Neural progenitor cell (in vitro differentiated cells): ENCODE measurements around the gene FNDC4. TPM values are rescaled to one million over a fixed set of nuclear protein-coding genes. Genes with fewer than 3 reads are reported as not detected.

Experiments
- DNase-seq: peaks from one replicate; pipeline ENCODE4 v3.0.0-alpha.2; 2016; ENCODE audit warnings: low spot score
- H2AFZ ChIP-seq: fragments of 200-600 bp; sonication (generic); replicated peaks from 2 replicates; pipeline ENCODE4 v1.6.1; 2016; ENCODE audit warnings: antibody characterized with exemption
- H3F3A ChIP-seq: fragments of 200-600 bp; sonication (generic); 2 replicates; pipeline ENCODE4 v1.6.1; 2016; ENCODE audit warnings: antibody characterized with exemption, low read depth
- H3K27ac ChIP-seq: fragments of 200-600 bp; sonication (generic); 2 replicates; pipeline ENCODE4 v1.5.1; 2016; ENCODE audit warnings: mild to moderate bottlenecking
- H3K27me3 ChIP-seq: fragments of 200-600 bp; sonication (generic); 2 replicates; pipeline ENCODE4 v1.6.1; 2016; ENCODE audit warnings: mild to moderate bottlenecking, moderate library complexity
- H3K36me3 ChIP-seq: fragments of 200-600 bp; sonication (generic); 2 replicates; pipeline ENCODE4 v1.5.1; 2016
- H3K4me1 ChIP-seq: fragments of 200-600 bp; sonication (generic); 2 replicates; pipeline ENCODE4 v1.6.1; 2016; ENCODE audit warnings: mixed run types
- H3K4me2 ChIP-seq: fragments of 200-600 bp; sonication (generic); 2 replicates; pipeline ENCODE4 v1.6.1; 2016
- H3K4me3 ChIP-seq: fragments of 200-600 bp; sonication (generic); 2 replicates; pipeline ENCODE4 v1.5.1; 2016
- H3K79me2 ChIP-seq: fragments of 200-600 bp; sonication (generic); 2 replicates; pipeline ENCODE4 v1.6.1; 2016; ENCODE audit warnings: low read depth
- H3K9ac ChIP-seq: fragments of 200-600 bp; sonication (generic); 2 replicates; pipeline ENCODE4 v1.6.1; 2016
- H3K9me3 ChIP-seq: fragments of 200-600 bp; sonication (generic); 2 replicates; pipeline ENCODE4 v1.5.1; 2016; ENCODE audit warnings: low read depth
- H4K20me1 ChIP-seq: fragments of 200-600 bp; sonication (generic); 2 replicates; pipeline ENCODE4 v1.6.1; 2016; ENCODE audit warnings: low read depth
- H3K27ac Mint-ChIP-seq: 3 replicates; pipeline ENCODE4 v1.8.0; 2021; ENCODE audit warnings: mixed read lengths
- H3K27me3 Mint-ChIP-seq: 2 replicates; pipeline ENCODE4 v1.8.0; 2022; ENCODE audit warnings: low read depth, mild to moderate bottlenecking, inconsistent platforms, moderate library complexity, mixed read lengths; ENCODE audit not compliant: insufficient read depth
- H3K36me3 Mint-ChIP-seq: 3 replicates; pipeline ENCODE4 v1.8.0; 2021; ENCODE audit warnings: mixed read lengths
- H3K4me1 Mint-ChIP-seq: 3 replicates; pipeline ENCODE4 v1.8.0; 2021; ENCODE audit warnings: mixed read lengths
- H3K4me3 Mint-ChIP-seq: 3 replicates; pipeline ENCODE4 v1.8.0; 2021; ENCODE audit warnings: mild to moderate bottlenecking, moderate library complexity, mixed read lengths
- H3K9me3 Mint-ChIP-seq: 3 replicates; pipeline ENCODE4 v1.8.0; 2020; ENCODE audit warnings: mixed read lengths
- CTCF ChIP-seq: fragments of 200-600 bp; sonication (generic); IDR thresholded peaks from 2 replicates; pipeline ENCODE4 v1.5.1; 2017; ENCODE audit warnings: antibody characterized with exemption, mild to moderate bottlenecking
- EZH2 ChIP-seq: fragments of 200-600 bp; sonication (generic); IDR thresholded peaks from 2 replicates; pipeline ENCODE4 v1.6.1; 2017; ENCODE audit warnings: antibody characterized with exemption, mild to moderate bottlenecking, moderate library complexity
- EZH2phosphoT487 ChIP-seq: fragments of 200-600 bp; sonication (generic); IDR thresholded peaks from 2 replicates; pipeline ENCODE4 v1.6.1; 2017; ENCODE audit warnings: antibody characterized with exemption
- small RNA-seq: library from RNA; depleted of rRNA; stranded (forward); fragments of <200 nt; gene quantifications from one replicate; pipeline ENCODE3, GENCODE V24; 2015
- total RNA-seq: library from RNA; depleted of rRNA; stranded (reverse); fragments of >200 nt; gene quantifications from 2 replicates; pipeline ENCODE4 v1.2.3, GENCODE V29; 2015; ENCODE audit warnings: low replicate concordance

Gene FNDC4
- total RNA-seq, 1 donor from 2014 or later: 6.2 TPM

GRCh38 chr2:27445155-27445554 lies 49.8 kb downstream of the FNDC4 start:
- H3K4me2 ChIP-seq: no peak overlapping the region
- no peaks in the 10 kb centered on the region for H3K9me3 ChIP-seq
- Mint-ChIP-seq H3K4me3 (no peak overlapping the region), H3K4me1 (peaks cover 9% of the 10 kb centered on the region), H3K27me3 (peaks cover 4% of the 10 kb centered on the region), H3K9me3 (no peaks in the 10 kb centered on the region), H3K36me3 (peaks cover 33% of the 10 kb centered on the region), H3K27ac (peak overlapping the region; percentile 25)
- peaks cover 9% of the 10 kb centered on the region for H4K20me1 ChIP-seq
- H3K79me2 ChIP-seq: no peaks in the 10 kb centered on the region
- no peak overlapping the region for H3K9ac ChIP-seq
- H3K27me3 ChIP-seq: no peaks in the 10 kb centered on the region
- no peaks in the 10 kb centered on the region for H3K36me3 ChIP-seq
- no peak for DNase-seq
- no peak overlapping the region for H3K27ac ChIP-seq
- H3K4me3 ChIP-seq: no peak overlapping the region
- H3F3A ChIP-seq: peaks cover 32% of the 10 kb centered on the region
- TF ChIP-seq EZH2 (no peak), CTCF (no peak), EZH2phosphoT487 (no peak)
- peaks cover 7% of the 10 kb centered on the region for H3K4me1 ChIP-seq
- H2AFZ ChIP-seq: no peak overlapping the region

- Histone ChIP-seq H4K20me1 (peaks cover 9% of the 10 kb centered on the region), H3K9me3 (no peaks in the 10 kb centered on the region), H3F3A (peaks cover 34% of the 10 kb centered on the region), H3K36me3 (no peaks in the 10 kb centered on the region), H3K4me2 (peak overlapping the region; percentile 89), H3K79me2 (no peaks in the 10 kb centered on the region), H3K4me1 (peaks cover 7% of the 10 kb centered on the region), H3K9ac (no peak overlapping the region), H3K27ac (no peak overlapping the region), H2AFZ (no peak overlapping the region), H3K4me3 (peak overlapping the region; percentile 57), H3K27me3 (no peaks in the 10 kb centered on the region)
- Mint-ChIP-seq H3K27ac (peak overlapping the region; percentile 4), H3K4me1 (peaks cover 9% of the 10 kb centered on the region), H3K36me3 (peaks cover 37% of the 10 kb centered on the region), H3K9me3 (no peaks in the 10 kb centered on the region), H3K27me3 (peaks cover 4% of the 10 kb centered on the region), H3K4me3 (no peak overlapping the region)
- no peak for TF ChIP-seq EZH2phosphoT487
- DNase-seq: no peak
These were observed 52.1 kb downstream of the FNDC4 start for GRCh38 chr2:27442920-27443282.

GRCh38 chr2:27441958-27442919 lies 52.8 kb downstream of the FNDC4 start, which contains the start of gene KRTCAP3:
KRTCAP3 (plus strand) TSS chr2:27442381; CDS start chr2:27442413, 32 bp downstream.
- Mint-ChIP-seq H3K9me3 (no peaks in the 10 kb centered on the region), H3K27me3 (peaks cover 4% of the 10 kb centered on the region), H3K4me3 (peak within 1 kb of the TSS; percentile 11), H3K27ac (peak within 1 kb of the TSS; percentile 30), H3K36me3 (peaks cover 32% of the 10 kb centered on the region), H3K4me1 (peaks cover 9% of the 10 kb centered on the region)
- Histone ChIP-seq H4K20me1 (peaks cover 9% of the 10 kb centered on the region), H3F3A (peaks cover 34% of the 10 kb centered on the region), H3K79me2 (no peaks in the 10 kb centered on the region), H3K4me3 (peak within 1 kb of the TSS; percentile 57), H3K9ac (no peak within 1 kb of the TSS), H3K27me3 (no peaks in the 10 kb centered on the region), H2AFZ (peak within 1 kb of the TSS; percentile 59), H3K4me2 (peak within 1 kb of the TSS; percentile 89), H3K4me1 (peaks cover 7% of the 10 kb centered on the region), H3K9me3 (no peaks in the 10 kb centered on the region), H3K27ac (no peak within 1 kb of the TSS), H3K36me3 (no peaks in the 10 kb centered on the region)
- no peak for TF ChIP-seq EZH2
- no peak for TF ChIP-seq EZH2phosphoT487
- TF ChIP-seq CTCF: peak; percentile 72
- peak; percentile 93 for DNase-seq

Small RNAs within 50 kb of the gene (small RNA-seq; reads per million reads assigned to genes)
- gene RNU6-986P: not detected

Other genes with a start within 250 kb of the FNDC4 start
- 0.56 and 1.4 TPM in 2 replicates for gene SLC30A3, start 232.2 kb downstream of the FNDC4 start, total RNA-seq
- gene DNAJC5G, start 219.8 kb downstream of the FNDC4 start, total RNA-seq: not detected in 2 replicates
- 0.12 TPM in 1 of 2 replicates, not detected in the other for gene TRIM54, start 212.8 kb downstream of the FNDC4 start, total RNA-seq
- gene UCN, start 186.8 kb downstream of the FNDC4 start, total RNA-seq: 0.56 and 1.2 TPM in 2 replicates
- gene MPV17, start 172.1 kb downstream of the FNDC4 start, total RNA-seq: 71.4 and 78.0 TPM in 2 replicates
- gene GTF3C2, start 138.4 kb downstream of the FNDC4 start, total RNA-seq: 57.3 and 73.9 TPM in 2 replicates
- 25.5 and 38.2 TPM in 2 replicates for gene EIF2B4, start 124.9 kb downstream of the FNDC4 start, total RNA-seq
- 65.2 and 92.6 TPM in 2 replicates for gene SNX17, start 124.6 kb downstream of the FNDC4 start, total RNA-seq
- 6.1 and 23.2 TPM in 2 replicates for gene ZNF513, start 114.5 kb downstream of the FNDC4 start, total RNA-seq
- gene PPM1G, start 85.6 kb downstream of the FNDC4 start, total RNA-seq: 114 and 116 TPM in 2 replicates
- 136 and 151 TPM in 2 replicates for gene NRBP1, start 66.6 kb downstream of the FNDC4 start, total RNA-seq
- 0.88 and 11.4 TPM in 2 replicates for gene KRTCAP3, start 52.8 kb downstream of the FNDC4 start, total RNA-seq
- 20.3 and 30.0 TPM in 2 replicates for gene IFT172, start 5.5 kb downstream of the FNDC4 start, total RNA-seq
- gene GCKR, start 1.6 kb upstream of the FNDC4 start, total RNA-seq: 2.2 TPM in 1 of 2 replicates, not detected in the other
- 96.1 and 106 TPM in 2 replicates for gene ZNF512, start 87.8 kb upstream of the FNDC4 start, total RNA-seq
- 5.1 and 9.2 TPM in 2 replicates for gene CCDC121, start 133.8 kb upstream of the FNDC4 start, total RNA-seq
- gene GPN1, start 133.8 kb upstream of the FNDC4 start, total RNA-seq: 54.9 and 59.2 TPM in 2 replicates
- gene SUPT7L, start 168.4 kb upstream of the FNDC4 start, total RNA-seq: 35.7 and 43.5 TPM in 2 replicates
- 24.9 and 32.2 TPM in 2 replicates for gene SLC4A1AP, start 168.7 kb upstream of the FNDC4 start, total RNA-seq